Epithelial cell of esophagus (primary cell): Measurements from ENCODE around the gene NELFE.

Experiments used
- DNase-seq: peaks from one replicate; pipeline ENCODE4 v3.0.0; 2010; ENCODE audit warnings: low read depth
- H3K4me3 ChIP-seq: 2 replicates; pipeline ENCODE4 v1.5.1; 2011; ENCODE audit warnings: mild to moderate bottlenecking, low read length, control low read depth
- CTCF ChIP-seq: IDR thresholded peaks from 2 replicates; pipeline ENCODE4 v1.5.1; 2011; ENCODE audit warnings: low read depth, mild to moderate bottlenecking, low read length, control low read depth, inconsistent platforms; ENCODE audit not compliant: insufficient read depth; ENCODE audit errors: missing control alignments

Gene NELFE

DNA sequence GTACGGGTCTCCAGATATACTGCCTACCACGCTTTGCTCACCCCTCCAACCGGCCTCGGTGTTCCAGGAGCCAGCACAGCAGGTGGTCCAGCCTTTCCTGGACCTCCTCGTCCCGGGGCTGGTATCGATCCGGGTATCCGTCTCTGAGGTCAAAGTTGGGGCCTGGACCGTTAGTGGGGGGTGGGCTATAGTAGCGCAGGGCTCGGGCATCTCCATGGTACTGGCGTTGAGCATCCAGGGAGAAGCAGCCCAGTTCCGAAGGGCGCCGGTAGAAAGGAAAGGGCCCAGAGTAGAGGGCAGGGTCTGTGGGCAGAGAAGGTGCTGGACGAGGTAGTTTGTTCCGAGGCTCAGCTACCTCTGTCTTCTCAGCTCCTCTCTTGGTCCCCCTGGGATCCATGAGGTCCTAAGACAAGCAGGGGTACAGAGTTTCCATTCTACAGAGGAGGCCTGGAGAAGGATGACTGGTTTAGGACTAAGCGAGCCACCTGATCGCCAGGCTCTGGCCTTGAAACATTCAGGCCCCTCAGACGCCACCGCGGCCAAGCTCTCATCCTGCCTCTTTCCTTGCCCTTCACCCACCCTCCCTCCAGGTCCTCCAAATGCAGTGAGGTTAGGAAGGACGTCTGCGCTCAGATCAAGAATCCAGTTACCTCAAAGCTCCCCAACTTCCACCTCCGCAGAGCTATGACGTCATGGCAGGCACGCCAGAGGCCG, 12.7 kb upstream of the NELFE start:
- DNase-seq: no peak
- H3K4me3 ChIP-seq: peak overlapping the region; percentile 93
- TF ChIP-seq CTCF: no peak

GRCh38 chr6:31970604-31971271, 12.0 kb upstream of the NELFE start:
- no peak for TF ChIP-seq CTCF
- no peak for DNase-seq

GRCh38 chr6:31969712-31970603, 11.2 kb upstream of the NELFE start:
- no peak for TF ChIP-seq CTCF
- DNase-seq: no peak
- H3K4me3 ChIP-seq: no peak overlapping the region

More at GRCh38 chr6:31970604-31971271, 12.0 kb upstream of the NELFE start:
- H3K4me3 ChIP-seq: peak overlapping the region; percentile 93

- no peak for DNase-seq
- no peak overlapping the region for H3K4me3 ChIP-seq
- no peak for TF ChIP-seq CTCF
Observed at GRCh38 chr6:31968791-31969711, 10.3 kb upstream of the NELFE start.

- no peak overlapping the region for H3K4me3 ChIP-seq
- DNase-seq: no peak
- TF ChIP-seq CTCF: no peak
Observed at GRCh38 chr6:31968326-31968725, 9.6 kb upstream of the NELFE start.

DNA sequence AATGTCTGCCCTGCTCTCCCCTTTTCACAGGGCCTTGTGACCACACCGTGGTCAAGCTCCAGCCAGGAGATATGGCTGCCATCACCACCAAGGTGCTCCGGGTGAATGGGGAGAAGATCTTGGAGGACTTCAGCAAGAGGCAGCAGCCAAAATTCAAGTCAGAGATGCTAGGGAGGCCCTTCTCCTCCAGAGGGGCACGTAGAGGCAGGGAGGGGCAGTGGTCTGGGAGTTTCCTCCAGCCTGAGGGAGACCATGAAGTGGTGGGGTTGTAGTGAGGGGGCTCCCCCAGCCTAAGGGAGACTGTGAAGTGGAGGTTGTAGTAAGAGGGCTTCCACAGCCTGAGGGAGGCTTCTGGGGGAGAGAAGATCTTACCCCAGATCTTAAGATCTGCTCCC, 9.2 kb upstream of the NELFE start:
- DNase-seq: no peak
- no peak for TF ChIP-seq CTCF
- H3K4me3 ChIP-seq: no peak overlapping the region
